T47D (cell line): ENCODE measurements around the gene ACOX1.
A peak's percentile ranks its signal among the peaks of the same experiment; 100 is the strongest.

Source experiments
- DNase-seq, 2 experiments: peaks; one replicate each; pipeline versions ENCODE4 v3.0.0 to v3.0.0-alpha.2; 2011 to 2012; ENCODE audit warnings: low read depth in 1 of 2, low spot score in 1 of 2
- JUND ChIP-seq: IDR thresholded peaks from 2 replicates; pipeline ENCODE4 v1.6.1; 2012; ENCODE audit warnings: low read depth
- in situ Hi-C: cut with HindIII; loops from 2 replicates; pipeline ENCODE4 v1.10.0; 2016; ENCODE audit warnings: low sequenced_read_pairs, low pct_unique_long_range_greater_than_20kb

Gene ACOX1

GRCh38 chr17:75900691-75901533, 78.1 kb downstream of the ACOX1 start:
- TF ChIP-seq JUND = no peak
- DNase-seq = no peak
- in situ Hi-C loops = no loop called here

GRCh38 chr17:75899767-75900468, 79.0 kb downstream of the ACOX1 start:
- no peak for TF ChIP-seq JUND
- DNase-seq = no peak
- in situ Hi-C loops = no loop called here

GRCh38 chr17:75899353-75899752, 79.6 kb downstream of the ACOX1 start:
- DNase-seq = no peak
- in situ Hi-C loops = no loop called here
- TF ChIP-seq JUND = no peak

GRCh38 chr17:75898791-75899190, 80.2 kb downstream of the ACOX1 start:
- no peak for DNase-seq
- in situ Hi-C loops = no loop called here
- TF ChIP-seq JUND = no peak

- in situ Hi-C loops = no loop called here
- DNase-seq = no peak
- TF ChIP-seq JUND = no peak
Measured at GRCh38 chr17:75898065-75898464, 80.9 kb downstream of the ACOX1 start.

- no peak for DNase-seq
- no peak for TF ChIP-seq JUND
- in situ Hi-C loops = no loop called here
Measured at GRCh38 chr17:75897160-75898019, 81.6 kb downstream of the ACOX1 start.

- TF ChIP-seq JUND = no peak
- in situ Hi-C loops = no loop called here
- DNase-seq = peak; percentile 89 to 90
Measured at GRCh38 chr17:75896415-75897159, 82.4 kb downstream of the ACOX1 start, which contains the start of gene TRIM65. Gene TRIM65, minus strand, starts transcription at chr17:75896951. Its CDS starts 14 bp downstream, at chr17:75896937.

- TF ChIP-seq JUND = no peak
- in situ Hi-C loops = no loop called here
Measured at GRCh38 chr17:75895370-75896155, 83.4 kb downstream of the ACOX1 start.

GRCh38 chr17:75894049-75894733, 84.8 kb downstream of the ACOX1 start:
- TF ChIP-seq JUND = no peak
- in situ Hi-C loops = no loop called here
- DNase-seq = no peak

More at GRCh38 chr17:75895370-75896155, 83.4 kb downstream of the ACOX1 start:
- peak in 1 of 2 experiments; percentile 56 for DNase-seq

- TF ChIP-seq JUND = no peak
- in situ Hi-C loops = no loop called here
- no peak for DNase-seq
Measured at GRCh38 chr17:75893305-75894048, 85.5 kb downstream of the ACOX1 start.
